Kidney (tissue), 14 donors: ENCODE data around the gene B4GALNT1. TPM values are rescaled to one million over a fixed set of nuclear protein-coding genes. Genes with fewer than 3 reads are reported as not detected.
"Not testable (repeated sequence)": the region's sequence is repeated elsewhere in the genome, so short reads cannot be mapped to it uniquely, and the experiment has no call there.

Experiments
- DNase-seq, 5 donors: peaks; one replicate each; pipeline ENCODE4 v3.0.0-alpha.2; 2013 to 2020
- FAIRE-seq: peaks from 2 replicates; lab custom pipeline; 2012; peaks lifted over from hg19 to GRCh38; lab: Jason Lieb, UNC
- H3K27ac ChIP-seq, 2 donors: one replicate each; pipeline ENCODE4 v1.7.0; 2013; ENCODE audit warnings: low read depth in 2 of 2, low read length in 2 of 2, inconsistent platforms in 1 of 2
- H3K27me3 ChIP-seq: one replicate; pipeline ENCODE4 v1.7.1; 2013; ENCODE audit warnings: low read length, inconsistent platforms; ENCODE audit not compliant: control insufficient read depth, insufficient read depth
- H3K36me3 ChIP-seq, 3 donors: one replicate each; pipeline versions ENCODE4 v1.7.0 to v1.7.1; 2013; ENCODE audit warnings: low read length in 3 of 3, control low read depth in 1 of 3, inconsistent platforms in 1 of 3; ENCODE audit not compliant: insufficient read depth in 3 of 3, control insufficient read depth in 2 of 3
- H3K4me1 ChIP-seq, 3 donors: one replicate each; pipeline versions ENCODE4 v1.7.0 to v1.7.1; 2013; ENCODE audit warnings: low read length in 3 of 3, inconsistent platforms in 1 of 3, low read depth in 1 of 3; ENCODE audit not compliant: control insufficient read depth in 2 of 3, insufficient read depth in 2 of 3
- H3K4me3 ChIP-seq, 3 donors: one replicate each; pipeline versions ENCODE4 v1.7.0 to v1.8.1; 2013; ENCODE audit warnings: low read length in 3 of 3, control low read depth in 1 of 3, inconsistent platforms in 1 of 3
- H3K9ac ChIP-seq, 3 donors: one replicate each; pipeline versions ENCODE4 v1.7.0 to v1.7.1; 2013; ENCODE audit warnings: low read length in 3 of 3, control low read depth in 1 of 3, inconsistent platforms in 1 of 3
- H3K9me3 ChIP-seq, 3 donors: one replicate each; pipeline versions ENCODE4 v1.7.0 to v1.7.1; 2013; ENCODE audit warnings: low read length in 3 of 3, control low read depth in 1 of 3, inconsistent platforms in 1 of 3; ENCODE audit not compliant: control insufficient read depth in 2 of 3, insufficient read depth in 1 of 3
- CTCF ChIP-seq: IDR thresholded peaks from 3 replicates; pipeline ENCODE4 v1.5.1; 2012; ENCODE audit warnings: mild to moderate bottlenecking, moderate library complexity, borderline replicate concordance; ENCODE audit not compliant: insufficient read depth; ENCODE audit errors: extremely low read depth
- intact Hi-C: fragments of 100-400 bp; cut with DNase I; formaldehyde crosslinking; loops from one replicate; pipeline ENCODE4 v1.11.1; 2022
- polyA plus RNA-seq: library from polyadenylated mRNA; stranded (reverse); fragments of 350-450 nt; fragmentation: Illumina TruSeq; extraction: RNeasy Lipid Tissue Mini Kit (QIAGEN cat#74804); gene quantifications from one replicate; pipeline ENCODE4 v1.2.3, GENCODE V29; 2014; ENCODE audit warnings: low read depth, low replicate concordance; ENCODE audit not compliant: insufficient read depth
- total RNA-seq: library from RNA; stranded (reverse); fragmentation: NEBNext Ultra II Directional; extraction: Animal tissue kit (Norgen Biotek cat#: 25700); gene quantifications from one replicate; pipeline ENCODE4 v1.2.1, GENCODE V29; 2021
- donor health status: control.
- donor health status: control.
- donor health status: control.
- donor health status: control.
- donor health status: control.
- donor health status: DM: yes; HTN: yes; CAD: no.
- donor health status: Normal renal cell carcinoma (clear cell type).

The B4GALNT1 gene
- total and polyA plus RNA-seq, 2 donors from 2014 or later, result 1.6 to 2.0 TPM

GRCh38 chr12:57637364-57637763 is 4.4 kb upstream of the B4GALNT1 start:
- Histone ChIP-seq H3K9me3 (no peaks in the 10 kb centered on the region), H3K27ac (no peak overlapping the region), H3K27me3 (no peaks in the 10 kb centered on the region), H3K4me3 (no peak overlapping the region), H3K4me1 (no peaks in the 10 kb centered on the region), H3K36me3 (no peaks in the 10 kb centered on the region), H3K9ac (no peak overlapping the region)
- no peak for TF ChIP-seq CTCF
- intact Hi-C loops, result no loop called here
- no peak for DNase-seq
- FAIRE-seq, result no peak

GRCh38 chr12:57636731-57637130 is 3.7 kb upstream of the B4GALNT1 start:
- H3K27ac ChIP-seq, H3K36me3 ChIP-seq, H3K9ac ChIP-seq, H3K4me1 ChIP-seq, intact Hi-C loops, H3K27me3 ChIP-seq, H3K9me3 ChIP-seq, H3K4me3 ChIP-seq, FAIRE-seq: not testable (repeated sequence)
- peak in 1 of 5 donors; percentile 36 for DNase-seq

GRCh38 chr12:57632073-57632957 is 686 bp downstream of the B4GALNT1 start:
- peak overlapping the region in 1 of 3 donors; percentile 39 for H3K4me3 ChIP-seq
- no peaks in the 10 kb centered on the region for H3K9me3 ChIP-seq
- no peaks in the 10 kb centered on the region for H3K36me3 ChIP-seq
- intact Hi-C loops, result no loop called here
- peak in 3 of 5 donors; percentile 37 to 75 (median 68) for DNase-seq
- H3K27ac ChIP-seq, result no peak overlapping the region
- no peak for TF ChIP-seq CTCF
- no peak overlapping the region for H3K9ac ChIP-seq
- peaks cover 37% of the 10 kb centered on the region for H3K27me3 ChIP-seq
- peaks cover 0 to 4% (median 0%) of the 10 kb centered on the region in 3 donors for H3K4me1 ChIP-seq
- no peak for FAIRE-seq

- H3K9me3 ChIP-seq, result no peaks in the 10 kb centered on the region
- H3K4me1 ChIP-seq, result peaks cover 0 to 4% (median 0%) of the 10 kb centered on the region in 3 donors
- H3K27ac ChIP-seq, result no peak overlapping the region
- H3K4me3 ChIP-seq, result no peak overlapping the region
- FAIRE-seq (no peak), DNase-seq (peak in 2 of 5 donors; percentile 9 to 47)
- intact Hi-C loops, result no loop called here
- no peak overlapping the region for H3K9ac ChIP-seq
- H3K27me3 ChIP-seq, result peaks cover 41% of the 10 kb centered on the region
- TF ChIP-seq CTCF, result no peak
- H3K36me3 ChIP-seq, result no peaks in the 10 kb centered on the region
Measured at GRCh38 chr12:57631566-57632072, 1.4 kb downstream of the B4GALNT1 start.
